ENCODE data around the gene KCNG3.
"Not testable (repeated sequence)": the region's sequence is repeated elsewhere in the genome, so short reads cannot be mapped to it uniquely, and the experiment has no call there.

KCNG3 gene

GRCh38 chr2:42398052-42398451 is 95.7 kb downstream of the KCNG3 start:
- H3K27me3 Mint-ChIP-seq: peaks cover 13 to 30% of the 10 kb centered on the region in 2 donors
- ATAC-seq (replicated peaks); H3K27ac Mint-ChIP-seq; DNase-seq; H3K36me3 Mint-ChIP-seq (ENCODE audit: insufficient read depth); H3K9me3 Mint-ChIP-seq; H3K4me3 Mint-ChIP-seq; H3K4me1 Mint-ChIP-seq (ENCODE audit: low read depth in 2 of 2): not testable (repeated sequence)

GRCh38 chr2:42393320-42393719 is 100.5 kb downstream of the KCNG3 start:
- H3K4me1 Mint-ChIP-seq (ENCODE audit: low read depth in 2 of 2); DNase-seq; H3K9me3 Mint-ChIP-seq; ATAC-seq (replicated peaks); H3K36me3 Mint-ChIP-seq (ENCODE audit: insufficient read depth); H3K4me3 Mint-ChIP-seq; H3K27ac Mint-ChIP-seq: not testable (repeated sequence)
- peaks cover 7 to 20% of the 10 kb centered on the region in 2 donors for H3K27me3 Mint-ChIP-seq

GRCh38 chr2:42392191-42392590 is 101.6 kb downstream of the KCNG3 start:
- ATAC-seq (replicated peaks) (no peak), DNase-seq (no peak)
- Mint-ChIP-seq H3K4me1 (ENCODE audit: low read depth in 2 of 2) (no peaks in the 10 kb centered on the region), H3K27me3 (peaks cover 6 to 17% of the 10 kb centered on the region in 2 donors), H3K4me3 (no peak overlapping the region), H3K36me3 (ENCODE audit: insufficient read depth) (peaks cover 4% of the 10 kb centered on the region), H3K27ac (no peak overlapping the region), H3K9me3 (no peaks in the 10 kb centered on the region)
